HEK293 (cell line): ENCODE results near the gene COP1.

Experiments
- CTCF ChIA-PET: fragments of 350-600 bp; formaldehyde crosslinking; extraction: SDS; loops from one replicate; lab custom pipeline; 2021; ENCODE audit warnings: antibody characterized with exemption; lab: Yijun Ruan, JAX
- POLR2A ChIA-PET: fragments of 300-600 bp; formaldehyde crosslinking; extraction: SDS; loops from one replicate; lab custom pipeline; 2020; ENCODE audit warnings: antibody characterized with exemption, inconsistent platforms; lab: Yijun Ruan, JAX
- H3K27ac ChIP-seq: fragments of 200-500 bp; sonication (Bioruptor generic); 2 replicates; pipeline ENCODE4 v1.5.1; 2014; ENCODE audit warnings: low read depth, low read length, control low read depth, inconsistent platforms; ENCODE audit errors: extremely low read depth
- H3K36me3 ChIP-seq, 2 experiments: fragments of 200-500 bp in 1 of 2; sonication (Bioruptor generic) in 1 of 2; 1 replicate in 1 of 2; 2 replicates in 1 of 2; pipeline ENCODE4 v1.5.1; 2014 to 2017; ENCODE audit warnings: inconsistent platforms in 2 of 2, low read length in 2 of 2; ENCODE audit not compliant: control insufficient read depth in 2 of 2, insufficient read depth in 1 of 2
- H3K4me1 ChIP-seq: fragments of 200-500 bp; sonication (Bioruptor generic); 2 replicates; pipeline ENCODE4 v1.5.1; 2014; ENCODE audit warnings: mild to moderate bottlenecking, low read length, inconsistent platforms; ENCODE audit not compliant: control insufficient read depth, insufficient read depth
- H3K4me3 ChIP-seq: 2 replicates; pipeline ENCODE4 v1.5.1; 2011; ENCODE audit warnings: low read depth, mild to moderate bottlenecking, control low read depth, low read length, moderate library complexity
- H3K9me3 ChIP-seq: fragments of 200-500 bp; sonication (Bioruptor generic); 2 replicates; pipeline ENCODE4 v1.5.1; 2014; ENCODE audit warnings: low read depth, low read length, inconsistent platforms; ENCODE audit not compliant: control insufficient read depth, insufficient read depth
- EGR2 ChIP-seq: fragments of 450-650 bp; formaldehyde crosslinking; IDR thresholded peaks from 2 replicates; pipeline ENCODE4 v1.5.1; 2016; ENCODE audit warnings: low read depth, missing biosample characterization, missing genetic modification characterization
- MEIS1 ChIP-seq: sonication (generic); formaldehyde crosslinking; IDR thresholded peaks from 2 replicates; pipeline ENCODE4 v1.8.1; 2022; ENCODE audit warnings: missing genetic modification reagents, mild to moderate bottlenecking, borderline replicate concordance
- PRDM1 ChIP-seq: fragments of 450-650 bp; formaldehyde crosslinking; IDR thresholded peaks from 2 replicates; pipeline ENCODE4; 2016; ENCODE audit warnings: missing biosample characterization, missing genetic modification characterization
- SP7 ChIP-seq: fragments of 450-650 bp; formaldehyde crosslinking; IDR thresholded peaks from 2 replicates; pipeline ENCODE4 v1.5.1; 2016; ENCODE audit warnings: missing biosample characterization, missing genetic modification characterization
- WT1 ChIP-seq: fragments of 450-650 bp; formaldehyde crosslinking; IDR thresholded peaks from 2 replicates; pipeline ENCODE4 v1.5.1; 2016; ENCODE audit warnings: missing biosample characterization, missing genetic modification characterization
- ZBTB17 ChIP-seq: fragments of 450-650 bp; formaldehyde crosslinking; IDR thresholded peaks from 2 replicates; pipeline ENCODE4 v1.5.1; 2016; ENCODE audit warnings: missing biosample characterization, missing genetic modification characterization
- ZBTB21 ChIP-seq: fragments of 450-650 bp; formaldehyde crosslinking; IDR thresholded peaks from 2 replicates; pipeline ENCODE4 v1.5.1; 2017; ENCODE audit warnings: missing biosample characterization, missing genetic modification characterization
- ZFHX2 ChIP-seq: fragments of 450-650 bp; formaldehyde crosslinking; conservative IDR thresholded peaks from 2 replicates; pipeline ENCODE4 v1.5.1; 2016; ENCODE audit warnings: missing biosample characterization, missing genetic modification characterization
- ZFP41 ChIP-seq: fragments of 450-650 bp; formaldehyde crosslinking; IDR thresholded peaks from 2 replicates; pipeline ENCODE4 v1.5.1; 2016; ENCODE audit warnings: missing biosample characterization, missing genetic modification characterization, borderline replicate concordance
- ZIC2 ChIP-seq: fragments of 450-650 bp; formaldehyde crosslinking; IDR thresholded peaks from 2 replicates; pipeline ENCODE4 v1.5.1; 2016; ENCODE audit warnings: missing biosample characterization, missing genetic modification characterization
- ZNF16 ChIP-seq: fragments of 450-650 bp; formaldehyde crosslinking; IDR thresholded peaks from 2 replicates; pipeline ENCODE4 v1.5.1; 2016; ENCODE audit warnings: low read depth, missing biosample characterization, missing genetic modification characterization
- ZNF169 ChIP-seq: fragments of 450-650 bp; formaldehyde crosslinking; IDR thresholded peaks from 2 replicates; pipeline ENCODE4 v1.5.1; 2016; ENCODE audit warnings: missing biosample characterization, missing genetic modification characterization
- ZNF23 ChIP-seq: fragments of 450-650 bp; formaldehyde crosslinking; IDR thresholded peaks from 2 replicates; pipeline ENCODE4 v1.5.1; 2016; ENCODE audit warnings: missing biosample characterization, missing genetic modification characterization, borderline replicate concordance
- ZNF280C ChIP-seq: fragments of 450-650 bp; formaldehyde crosslinking; IDR thresholded peaks from 2 replicates; pipeline ENCODE4 v1.5.1; 2016; ENCODE audit warnings: missing biosample characterization, missing genetic modification characterization
- ZNF341 ChIP-seq: fragments of 450-650 bp; formaldehyde crosslinking; IDR thresholded peaks from 2 replicates; pipeline ENCODE4; 2016; ENCODE audit warnings: low read depth, missing biosample characterization, missing genetic modification characterization
- ZNF37A ChIP-seq: fragments of 450-650 bp; IDR thresholded peaks from 2 replicates; pipeline ENCODE4 v1.5.1; 2018; ENCODE audit warnings: missing biosample characterization, missing genetic modification characterization
- ZNF433 ChIP-seq: fragments of 450-650 bp; formaldehyde crosslinking; IDR thresholded peaks from 2 replicates; pipeline ENCODE4 v1.5.1; 2016; ENCODE audit warnings: missing biosample characterization, missing genetic modification characterization, low read depth
- ZNF660 ChIP-seq: fragments of 450-650 bp; IDR thresholded peaks from 2 replicates; pipeline ENCODE4 v1.5.1; 2018; ENCODE audit warnings: missing biosample characterization, mild to moderate bottlenecking, missing genetic modification characterization
- ZNF777 ChIP-seq: fragments of 450-650 bp; formaldehyde crosslinking; IDR thresholded peaks from 2 replicates; pipeline ENCODE4 v1.5.1; 2017; ENCODE audit warnings: missing biosample characterization, missing genetic modification characterization, borderline replicate concordance
- ZNF837 ChIP-seq: fragments of 450-650 bp; formaldehyde crosslinking; IDR thresholded peaks from 2 replicates; pipeline ENCODE4 v1.5.1; 2016; ENCODE audit warnings: missing biosample characterization, missing genetic modification characterization
- TF ChIP-seq, protein P1 (sequence below): sonication (generic); formaldehyde crosslinking; IDR thresholded peaks from 2 replicates; pipeline ENCODE4 v1.8.1; 2022; ENCODE audit warnings: mild to moderate bottlenecking, moderate library complexity, missing genetic modification reagents
- TF ChIP-seq, protein P2 (sequence below): fragments of 450-650 bp; formaldehyde crosslinking; IDR thresholded peaks from 2 replicates; pipeline ENCODE4 v1.5.1; 2016; ENCODE audit warnings: missing biosample characterization, missing genetic modification characterization
- TF ChIP-seq, protein P3 (sequence below): fragments of 450-650 bp; formaldehyde crosslinking; IDR thresholded peaks from 2 replicates; pipeline ENCODE4 v1.5.1; 2016; ENCODE audit warnings: missing biosample characterization, missing genetic modification characterization
- TF ChIP-seq, protein P4 (sequence below): fragments of 450-650 bp; formaldehyde crosslinking; IDR thresholded peaks from 2 replicates; pipeline ENCODE4 v1.5.1; 2016; ENCODE audit warnings: missing biosample characterization, missing genetic modification characterization, borderline replicate concordance

COP1 gene

DNA sequence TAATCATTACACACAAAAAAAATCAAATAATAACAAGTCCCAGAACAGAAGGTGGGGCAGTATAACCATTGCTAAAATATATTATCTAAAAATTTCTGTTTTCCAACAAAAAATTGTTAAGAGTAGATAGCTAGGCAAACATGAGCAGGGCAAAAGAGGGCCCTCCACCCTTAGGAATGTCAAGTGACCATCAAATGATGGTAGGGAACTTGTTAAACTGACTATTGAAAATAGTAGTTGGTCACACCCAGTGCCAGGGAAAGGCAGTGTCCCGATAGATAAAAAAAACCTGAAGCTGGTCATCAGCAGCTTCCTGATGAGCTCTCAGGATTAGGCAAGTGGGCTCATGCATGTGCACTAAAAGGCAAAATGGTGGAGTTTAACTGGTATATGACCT is 18.4 kb upstream of the COP1 start:
- Histone ChIP-seq H3K4me1 (no peaks in the 10 kb centered on the region; the same call in 1 of the 2 replicates), H3K36me3 (no peaks in the 10 kb centered on the region), H3K9me3 (no peaks in the 10 kb centered on the region), H3K27ac (no peak overlapping the region), H3K4me3 (no peak overlapping the region)
- ChIA-PET POLR2A (interaction anchor here (1.7 kb wide), 1 partner anchor 18 kb away, joined by 4 read pairs; no protein-coding TSS in a partner anchor), CTCF (interaction anchor here (0.6 kb wide), 1 partner anchor 1225 kb away, joined by 4 read pairs; no protein-coding TSS in a partner anchor)
- TF ChIP-seq ZNF37A (tag by site-specific recombination) (no peak), ZNF777 (tag by site-specific recombination) (no peak), SP7 (no peak), ZNF837 (tag by site-specific recombination) (no peak), ZBTB21 (tag by site-specific recombination) (no peak), ZNF280C (tag by site-specific recombination) (no peak), EGR2 (no peak), MEIS1 (CRISPR knock-in tag) (no peak), ZFP41 (tag by site-specific recombination) (no peak), ZNF660 (tag by site-specific recombination) (no peak), ZFHX2 (tag by site-specific recombination) (no peak), ZNF433 (tag by site-specific recombination) (no peak), ZIC2 (tag by site-specific recombination) (no peak), ZNF16 (no peak)
- TF ChIP-seq, protein P1, sequence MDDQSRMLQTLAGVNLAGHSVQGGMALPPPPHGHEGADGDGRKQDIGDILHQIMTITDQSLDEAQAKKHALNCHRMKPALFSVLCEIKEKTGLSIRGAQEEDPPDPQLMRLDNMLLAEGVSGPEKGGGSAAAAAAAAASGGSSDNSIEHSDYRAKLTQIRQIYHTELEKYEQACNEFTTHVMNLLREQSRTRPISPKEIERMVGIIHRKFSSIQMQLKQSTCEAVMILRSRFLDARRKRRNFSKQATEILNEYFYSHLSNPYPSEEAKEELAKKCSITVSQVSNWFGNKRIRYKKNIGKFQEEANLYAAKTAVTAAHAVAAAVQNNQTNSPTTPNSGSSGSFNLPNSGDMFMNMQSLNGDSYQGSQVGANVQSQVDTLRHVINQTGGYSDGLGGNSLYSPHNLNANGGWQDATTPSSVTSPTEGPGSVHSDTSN (CRISPR knock-in tag) = no peak
- TF ChIP-seq, protein P2, sequence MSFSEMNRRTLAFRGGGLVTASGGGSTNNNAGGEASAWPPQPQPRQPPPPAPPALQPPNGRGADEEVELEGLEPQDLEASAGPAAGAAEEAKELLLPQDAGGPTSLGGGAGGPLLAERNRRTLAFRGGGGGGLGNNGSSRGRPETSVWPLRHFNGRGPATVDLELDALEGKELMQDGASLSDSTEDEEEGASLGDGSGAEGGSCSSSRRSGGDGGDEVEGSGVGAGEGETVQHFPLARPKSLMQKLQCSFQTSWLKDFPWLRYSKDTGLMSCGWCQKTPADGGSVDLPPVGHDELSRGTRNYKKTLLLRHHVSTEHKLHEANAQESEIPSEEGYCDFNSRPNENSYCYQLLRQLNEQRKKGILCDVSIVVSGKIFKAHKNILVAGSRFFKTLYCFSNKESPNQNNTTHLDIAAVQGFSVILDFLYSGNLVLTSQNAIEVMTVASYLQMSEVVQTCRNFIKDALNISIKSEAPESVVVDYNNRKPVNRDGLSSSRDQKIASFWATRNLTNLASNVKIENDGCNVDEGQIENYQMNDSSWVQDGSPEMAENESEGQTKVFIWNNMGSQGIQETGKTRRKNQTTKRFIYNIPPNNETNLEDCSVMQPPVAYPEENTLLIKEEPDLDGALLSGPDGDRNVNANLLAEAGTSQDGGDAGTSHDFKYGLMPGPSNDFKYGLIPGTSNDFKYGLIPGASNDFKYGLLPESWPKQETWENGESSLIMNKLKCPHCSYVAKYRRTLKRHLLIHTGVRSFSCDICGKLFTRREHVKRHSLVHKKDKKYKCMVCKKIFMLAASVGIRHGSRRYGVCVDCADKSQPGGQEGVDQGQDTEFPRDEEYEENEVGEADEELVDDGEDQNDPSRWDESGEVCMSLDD = no peak

- TF ChIP-seq ZNF169 (tag by site-specific recombination) (no peak), ZNF23 (no peak), ZNF341 (tag by site-specific recombination) (no peak), ZNF660 (tag by site-specific recombination) (no peak), PRDM1 (tag by site-specific recombination) (no peak), ZBTB17 (tag by site-specific recombination) (no peak), ZNF837 (tag by site-specific recombination) (no peak), WT1 (tag by site-specific recombination) (no peak)
- TF ChIP-seq, protein P3, sequence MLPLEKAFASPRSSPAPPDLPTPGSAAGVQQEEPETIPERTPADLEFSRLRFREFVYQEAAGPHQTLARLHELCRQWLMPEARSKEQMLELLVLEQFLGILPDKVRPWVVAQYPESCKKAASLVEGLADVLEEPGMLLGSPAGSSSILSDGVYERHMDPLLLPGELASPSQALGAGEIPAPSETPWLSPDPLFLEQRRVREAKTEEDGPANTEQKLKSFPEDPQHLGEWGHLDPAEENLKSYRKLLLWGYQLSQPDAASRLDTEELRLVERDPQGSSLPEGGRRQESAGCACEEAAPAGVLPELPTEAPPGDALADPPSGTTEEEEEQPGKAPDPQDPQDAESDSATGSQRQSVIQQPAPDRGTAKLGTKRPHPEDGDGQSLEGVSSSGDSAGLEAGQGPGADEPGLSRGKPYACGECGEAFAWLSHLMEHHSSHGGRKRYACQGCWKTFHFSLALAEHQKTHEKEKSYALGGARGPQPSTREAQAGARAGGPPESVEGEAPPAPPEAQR (tag by site-specific recombination) = no peak
- TF ChIP-seq, protein P4, sequence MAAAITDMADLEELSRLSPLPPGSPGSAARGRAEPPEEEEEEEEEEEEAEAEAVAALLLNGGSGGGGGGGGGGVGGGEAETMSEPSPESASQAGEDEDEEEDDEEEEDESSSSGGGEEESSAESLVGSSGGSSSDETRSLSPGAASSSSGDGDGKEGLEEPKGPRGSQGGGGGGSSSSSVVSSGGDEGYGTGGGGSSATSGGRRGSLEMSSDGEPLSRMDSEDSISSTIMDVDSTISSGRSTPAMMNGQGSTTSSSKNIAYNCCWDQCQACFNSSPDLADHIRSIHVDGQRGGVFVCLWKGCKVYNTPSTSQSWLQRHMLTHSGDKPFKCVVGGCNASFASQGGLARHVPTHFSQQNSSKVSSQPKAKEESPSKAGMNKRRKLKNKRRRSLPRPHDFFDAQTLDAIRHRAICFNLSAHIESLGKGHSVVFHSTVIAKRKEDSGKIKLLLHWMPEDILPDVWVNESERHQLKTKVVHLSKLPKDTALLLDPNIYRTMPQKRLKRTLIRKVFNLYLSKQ (tag by site-specific recombination) = no peak
- no peak overlapping the region for H3K27ac ChIP-seq
- no peak overlapping the region for H3K4me3 ChIP-seq
- ChIA-PET CTCF (no interaction called here), POLR2A (interaction anchor here (1.2 kb wide), 1 partner anchor 15 kb away, joined by 6 read pairs; the partner anchor contains the start of gene COP1)
- no peaks in the 10 kb centered on the region; the same call in 1 of the 2 replicates for H3K4me1 ChIP-seq
- no peaks in the 10 kb centered on the region for H3K9me3 ChIP-seq
- H3K36me3 ChIP-seq = no peaks in the 10 kb centered on the region
Measured at GRCh38 chr1:176222196-176222595, 15.1 kb upstream of the COP1 start.
